B cell (primary cell): ENCODE data around the gene PGPEP1.

ENCODE experiments used
- CTCF ChIP-seq: fragments of 200-600 bp; IDR thresholded peaks from one replicate; pipeline ENCODE4 v1.8.0; 2022; ENCODE audit warnings: antibody characterized with exemption, mild to moderate bottlenecking
- EZH2 ChIP-seq: IDR thresholded peaks from 2 replicates; pipeline ENCODE4 v1.6.1; 2012; ENCODE audit warnings: borderline replicate concordance, low read depth, mild to moderate bottlenecking, moderate library complexity, low read length; ENCODE audit not compliant: insufficient read depth, poor library complexity, severe bottlenecking

GRCh38 chr19:18401580-18402112 is 61.2 kb downstream of the PGPEP1 start:
- TF ChIP-seq CTCF (peak; percentile 19), EZH2 (no peak)
